Mucosa of rectum (tissue), 2 donors: ENCODE results near the gene ENPP7.

Experiments used
- H3K27ac ChIP-seq, 2 donors: one replicate each; pipeline ENCODE4 v1.7.0; 2013; ENCODE audit warnings: inconsistent platforms in 2 of 2, low read depth in 2 of 2, low read length in 2 of 2
- H3K27me3 ChIP-seq, 2 donors: one replicate each; pipeline ENCODE4 v1.7.0; 2013; ENCODE audit warnings: low read length in 2 of 2; ENCODE audit not compliant: control insufficient read depth in 2 of 2, insufficient read depth in 2 of 2
- H3K36me3 ChIP-seq, 2 donors: one replicate each; pipeline ENCODE4 v1.7.0; 2013; ENCODE audit warnings: low read length in 2 of 2; ENCODE audit not compliant: control insufficient read depth in 2 of 2, insufficient read depth in 2 of 2
- H3K4me1 ChIP-seq, 2 donors: one replicate each; pipeline ENCODE4 v1.7.0; 2013; ENCODE audit warnings: low read length in 2 of 2, mild to moderate bottlenecking in 1 of 2; ENCODE audit not compliant: control insufficient read depth in 2 of 2, insufficient read depth in 2 of 2
- H3K4me3 ChIP-seq, 2 donors: one replicate each; pipeline ENCODE4 v1.7.0; 2013; ENCODE audit warnings: low read length in 2 of 2
- H3K9ac ChIP-seq, 2 donors: one replicate each; pipeline ENCODE4 v1.7.0; 2013; ENCODE audit warnings: low read length in 2 of 2, low read depth in 1 of 2, mild to moderate bottlenecking in 1 of 2
- H3K9me3 ChIP-seq, 2 donors: one replicate each; pipeline ENCODE4 v1.7.0; 2013; ENCODE audit warnings: low read length in 2 of 2; ENCODE audit not compliant: control insufficient read depth in 2 of 2
- donor health status: healthy.
- donor health status: Normal muscosa, but diverticular disease.

ENPP7 gene

GRCh38 chr17:79691931-79692330 lies 38.8 kb upstream of the ENPP7 start:
- Histone ChIP-seq H3K4me1 (peaks cover 2 to 6% of the 10 kb centered on the region in 2 donors), H3K9me3 (no peaks in the 10 kb centered on the region), H3K27ac (no peak overlapping the region), H3K36me3 (no peaks in the 10 kb centered on the region), H3K4me3 (no peak overlapping the region), H3K9ac (no peak overlapping the region), H3K27me3 (peaks cover 7 to 8% of the 10 kb centered on the region in 2 donors)

- Histone ChIP-seq H3K27ac (no peak overlapping the region), H3K27me3 (peaks cover 10 to 15% of the 10 kb centered on the region in 2 donors), H3K4me1 (peaks cover 2 to 6% of the 10 kb centered on the region in 2 donors), H3K9me3 (no peaks in the 10 kb centered on the region), H3K4me3 (no peak overlapping the region), H3K36me3 (no peaks in the 10 kb centered on the region), H3K9ac (no peak overlapping the region)
Observed at GRCh38 chr17:79693419-79693818, 37.3 kb upstream of the ENPP7 start.

GRCh38 chr17:79695293-79695790 lies 35.4 kb upstream of the ENPP7 start:
- H3K9ac ChIP-seq, result no peak overlapping the region
- H3K4me1 ChIP-seq, result peaks cover 2 to 6% of the 10 kb centered on the region in 2 donors
- no peak overlapping the region for H3K27ac ChIP-seq
- no peaks in the 10 kb centered on the region for H3K36me3 ChIP-seq
- H3K9me3 ChIP-seq, result no peaks in the 10 kb centered on the region
- no peak overlapping the region for H3K4me3 ChIP-seq
- H3K27me3 ChIP-seq, result peaks cover 10 to 15% of the 10 kb centered on the region in 2 donors

DNA sequence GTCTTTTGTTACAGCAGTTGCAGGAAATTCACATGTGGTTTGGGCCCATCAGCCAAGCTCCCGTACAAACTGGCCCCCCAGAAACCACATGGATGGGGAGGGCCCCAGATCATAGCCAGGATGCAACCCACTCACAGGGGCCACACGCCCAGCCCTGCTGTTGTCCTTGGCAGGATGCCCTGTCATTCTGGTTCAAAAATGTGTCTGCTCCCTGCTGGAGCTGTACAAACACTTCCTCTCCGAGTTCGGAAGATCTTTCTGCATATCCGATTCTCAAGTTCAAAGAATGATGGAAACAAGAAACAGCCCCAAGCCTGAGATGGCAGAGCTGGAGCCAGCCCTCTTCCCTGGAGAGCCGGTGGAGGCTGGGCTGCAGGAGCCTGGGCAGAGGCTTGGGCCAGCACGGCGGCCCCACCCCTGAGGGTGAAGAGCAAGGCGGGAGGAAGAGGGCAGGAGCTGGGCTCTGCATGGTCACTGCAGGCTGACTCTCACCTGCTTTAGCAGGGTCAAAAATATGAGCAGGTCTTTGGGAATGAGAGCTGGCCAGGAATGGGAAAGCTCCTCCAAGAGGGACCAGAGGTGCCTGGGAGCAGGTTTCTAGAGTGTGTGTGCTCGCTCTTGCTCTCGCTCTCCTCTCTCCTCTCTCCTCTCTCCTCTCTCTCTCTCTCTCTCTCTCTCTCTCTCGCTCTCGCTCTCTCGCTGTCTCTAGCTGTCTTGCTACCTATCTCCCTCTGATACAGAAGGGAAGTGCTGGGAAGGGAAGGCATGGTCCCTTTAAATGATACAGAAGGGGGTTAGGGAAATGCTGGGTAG lies 34.7 kb upstream of the ENPP7 start:
- no peak overlapping the region for H3K4me3 ChIP-seq
- no peak overlapping the region for H3K9ac ChIP-seq
- peaks cover 10 to 15% of the 10 kb centered on the region in 2 donors for H3K27me3 ChIP-seq
- no peak overlapping the region for H3K27ac ChIP-seq
- H3K9me3 ChIP-seq, result no peaks in the 10 kb centered on the region
- no peaks in the 10 kb centered on the region for H3K36me3 ChIP-seq
- H3K4me1 ChIP-seq, result peaks cover 2 to 6% of the 10 kb centered on the region in 2 donors

DNA sequence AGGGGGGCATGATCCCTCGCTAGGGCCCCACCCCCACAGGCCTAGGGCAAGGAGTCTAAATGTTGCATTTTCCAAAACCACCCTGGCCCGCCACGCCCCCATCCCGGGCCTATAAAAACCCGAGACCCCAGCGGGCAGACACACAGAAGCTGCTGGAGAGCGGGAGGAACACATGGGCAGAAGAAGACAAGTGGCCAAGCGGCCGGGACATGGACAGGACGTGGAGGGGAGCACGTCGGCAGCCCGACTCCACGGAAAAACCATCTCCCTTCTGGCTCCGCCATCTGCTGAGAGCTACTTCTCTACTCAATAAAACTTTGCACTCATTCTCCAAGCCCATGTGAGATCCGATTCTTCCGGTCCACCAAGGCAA lies 34.1 kb upstream of the ENPP7 start:
- Histone ChIP-seq H3K27me3 (peaks cover 10 to 15% of the 10 kb centered on the region in 2 donors), H3K4me3 (no peak overlapping the region), H3K9ac (no peak overlapping the region), H3K36me3 (no peaks in the 10 kb centered on the region), H3K9me3 (no peaks in the 10 kb centered on the region), H3K4me1 (peaks cover 2 to 6% of the 10 kb centered on the region in 2 donors), H3K27ac (no peak overlapping the region)

DNA sequence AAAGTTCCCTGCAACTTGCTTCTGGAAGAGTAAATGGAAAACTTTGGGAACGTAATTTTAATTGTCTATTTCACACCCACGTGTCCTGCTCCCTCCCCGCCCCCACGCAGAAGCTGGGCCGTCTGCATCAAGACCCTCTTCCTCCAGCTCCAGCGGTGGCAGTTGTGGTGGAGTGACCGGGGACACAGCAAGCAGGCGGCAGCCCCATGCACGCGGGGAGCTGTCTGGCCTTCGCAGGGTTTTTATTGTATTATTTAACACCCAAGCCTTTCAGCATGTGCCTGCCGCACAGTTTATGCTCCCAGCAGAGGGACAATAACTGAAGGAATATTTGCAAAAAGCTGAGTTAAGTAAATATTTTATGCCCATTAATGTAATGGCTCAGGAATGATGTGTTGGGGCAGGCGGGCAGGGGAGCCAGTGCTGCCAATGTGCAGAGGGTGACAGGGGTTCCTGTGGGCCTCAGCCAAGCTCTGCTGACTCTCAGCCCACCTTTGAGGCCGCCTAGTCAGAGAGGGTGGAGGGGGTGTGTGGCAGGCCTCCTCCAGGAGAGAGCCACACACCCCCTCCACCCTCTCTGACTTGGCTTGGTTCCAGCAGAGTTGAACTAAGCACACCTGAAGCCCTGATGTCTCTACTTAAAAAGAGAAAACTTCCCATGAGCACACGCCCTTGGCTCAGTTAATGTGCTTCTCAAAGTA lies 32.4 kb upstream of the ENPP7 start:
- H3K4me1 ChIP-seq, result peaks cover 2 to 6% of the 10 kb centered on the region in 2 donors
- H3K27me3 ChIP-seq, result peaks cover 10 to 17% of the 10 kb centered on the region in 2 donors
- no peak overlapping the region for H3K9ac ChIP-seq
- no peak overlapping the region for H3K4me3 ChIP-seq
- no peaks in the 10 kb centered on the region for H3K36me3 ChIP-seq
- H3K9me3 ChIP-seq, result no peaks in the 10 kb centered on the region
- no peak overlapping the region for H3K27ac ChIP-seq

DNA sequence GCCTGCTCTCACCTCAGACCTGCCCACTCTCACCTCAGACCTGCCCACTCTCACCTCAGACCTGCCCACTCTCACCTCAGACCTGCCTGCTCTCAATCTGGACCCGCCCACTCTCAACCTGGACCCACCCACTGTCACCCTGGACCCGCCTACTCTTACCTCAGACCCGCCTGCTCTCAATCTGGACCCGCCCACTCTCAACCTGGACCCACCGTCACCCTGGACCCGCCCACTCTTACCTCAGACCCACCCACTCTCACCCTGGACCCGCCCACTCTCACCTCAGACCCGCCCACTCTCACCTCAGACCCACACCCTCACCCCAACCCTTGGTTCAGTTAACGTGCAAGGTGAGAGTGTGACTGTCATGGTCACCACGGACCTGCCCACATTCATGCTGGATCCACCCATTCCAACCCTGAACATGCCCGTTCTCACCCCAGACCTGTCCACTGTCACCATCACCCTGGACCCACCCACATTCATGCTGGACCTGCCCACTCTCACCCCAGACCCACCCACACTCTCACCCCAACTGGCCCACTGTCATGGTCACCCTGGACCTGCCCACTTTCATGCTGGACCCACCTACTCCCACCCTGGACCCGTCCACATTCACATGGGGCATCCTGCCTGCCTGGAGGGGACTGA lies 31.2 kb upstream of the ENPP7 start:
- H3K4me3 ChIP-seq, result no peak overlapping the region
- no peaks in the 10 kb centered on the region for H3K36me3 ChIP-seq
- H3K4me1 ChIP-seq, result peaks cover 2 to 6% of the 10 kb centered on the region in 2 donors
- H3K9ac ChIP-seq, result no peak overlapping the region
- no peak overlapping the region for H3K27ac ChIP-seq
- no peaks in the 10 kb centered on the region for H3K9me3 ChIP-seq
- peaks cover 6 to 17% of the 10 kb centered on the region in 2 donors for H3K27me3 ChIP-seq

- no peak overlapping the region for H3K27ac ChIP-seq
- H3K9ac ChIP-seq, result no peak overlapping the region
- no peaks in the 10 kb centered on the region for H3K9me3 ChIP-seq
- H3K27me3 ChIP-seq, result peaks cover 6 to 17% of the 10 kb centered on the region in 2 donors
- H3K4me3 ChIP-seq, result no peak overlapping the region
- peaks cover 2 to 6% of the 10 kb centered on the region in 2 donors for H3K4me1 ChIP-seq
- no peaks in the 10 kb centered on the region for H3K36me3 ChIP-seq
Observed at GRCh38 chr17:79700592-79700991, 30.2 kb upstream of the ENPP7 start.

- H3K4me3 ChIP-seq, result no peak overlapping the region
- H3K4me1 ChIP-seq, result no peaks in the 10 kb centered on the region
- H3K27me3 ChIP-seq, result peaks cover 2 to 9% of the 10 kb centered on the region in 2 donors
- no peaks in the 10 kb centered on the region for H3K9me3 ChIP-seq
- H3K27ac ChIP-seq, result no peak overlapping the region
- H3K36me3 ChIP-seq, result no peaks in the 10 kb centered on the region
- no peak overlapping the region for H3K9ac ChIP-seq
Observed at GRCh38 chr17:79702034-79702433, 28.7 kb upstream of the ENPP7 start.
